ENCODE measurements around the gene PPM1A. TPM values are rescaled to one million over a fixed set of nuclear protein-coding genes. Genes with fewer than 3 reads are reported as not detected.

Gene PPM1A
- total and polyA plus RNA-seq, 9 of the 15 experiments (the other 6 are each of a cell fraction or from before 2014, with no cell fraction given) = 5.5 to 23.9 (median 15.2) TPM

- TF ChIP-seq, protein P1, sequence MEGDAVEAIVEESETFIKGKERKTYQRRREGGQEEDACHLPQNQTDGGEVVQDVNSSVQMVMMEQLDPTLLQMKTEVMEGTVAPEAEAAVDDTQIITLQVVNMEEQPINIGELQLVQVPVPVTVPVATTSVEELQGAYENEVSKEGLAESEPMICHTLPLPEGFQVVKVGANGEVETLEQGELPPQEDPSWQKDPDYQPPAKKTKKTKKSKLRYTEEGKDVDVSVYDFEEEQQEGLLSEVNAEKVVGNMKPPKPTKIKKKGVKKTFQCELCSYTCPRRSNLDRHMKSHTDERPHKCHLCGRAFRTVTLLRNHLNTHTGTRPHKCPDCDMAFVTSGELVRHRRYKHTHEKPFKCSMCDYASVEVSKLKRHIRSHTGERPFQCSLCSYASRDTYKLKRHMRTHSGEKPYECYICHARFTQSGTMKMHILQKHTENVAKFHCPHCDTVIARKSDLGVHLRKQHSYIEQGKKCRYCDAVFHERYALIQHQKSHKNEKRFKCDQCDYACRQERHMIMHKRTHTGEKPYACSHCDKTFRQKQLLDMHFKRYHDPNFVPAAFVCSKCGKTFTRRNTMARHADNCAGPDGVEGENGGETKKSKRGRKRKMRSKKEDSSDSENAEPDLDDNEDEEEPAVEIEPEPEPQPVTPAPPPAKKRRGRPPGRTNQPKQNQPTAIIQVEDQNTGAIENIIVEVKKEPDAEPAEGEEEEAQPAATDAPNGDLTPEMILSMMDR (IDR thresholded peaks at IDR 0.05 in 2 of 3, conservative IDR thresholded peaks at IDR 0.05 in 1 of 3; ENCODE audit: insufficient read depth in 2 of 3, low read depth in 1 of 3, low read length in 3 of 3) = no peak
- no peak for TF ChIP-seq MAFF (IDR thresholded peaks at IDR 0.05; ENCODE audit: low read length)
- TF ChIP-seq POLR2AphosphoS2 (IDR thresholded peaks at IDR 0.05; ENCODE audit: low read length) = no peak
These were observed 1.4 kb downstream of the PPM1A start (continued) for GRCh38 chr14:60250257-60251035.

DNA sequence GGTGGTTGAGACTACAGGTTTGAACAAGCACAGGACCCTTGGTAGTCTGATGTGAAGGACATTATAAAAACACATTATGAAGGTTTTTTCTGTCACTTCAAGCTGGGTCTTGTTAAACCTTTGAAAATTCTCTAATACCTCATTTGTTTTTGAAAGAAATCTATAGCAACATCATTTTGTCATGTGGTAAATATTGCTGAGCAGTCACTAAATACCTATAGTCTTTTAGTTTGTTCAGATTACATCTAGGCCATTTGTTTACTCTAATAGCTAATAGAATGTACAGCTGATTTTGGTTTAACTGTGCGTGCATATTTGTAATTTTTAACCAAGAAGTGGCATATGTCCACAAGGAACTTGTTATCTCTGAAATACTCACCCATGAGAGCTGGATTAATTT, 2.9 kb downstream of the PPM1A start:
- no peaks in the 10 kb centered on the region for H3K27me3 ChIP-seq (ENCODE audit: control insufficient read depth in 2 of 2, insufficient read depth in 2 of 2, low read length in 2 of 2)
- ChIA-PET POLR2A (no interaction called here), CTCF (ENCODE audit: low intra/inter-chr PET ratio) (no interaction called here)
- DNase-seq (ENCODE audit: extremely low read depth in 1 of 4, low spot score in 3 of 4) = no peak
- H2AFZ ChIP-seq (ENCODE audit: low read depth, low read length) = no peak overlapping the region
- WGBS (ENCODE audit: insufficient coverage, low coverage, missing lambda C conversion rate) = 27% methylated on average over 1 of the region's 1 CpG
- H3K9me3 ChIP-seq (replicated peaks; ENCODE audit: control insufficient read depth, insufficient read depth, low read depth, low read length) = no peaks in the 10 kb centered on the region
- ATAC-seq = no peak
- H3K79me2 ChIP-seq (ENCODE audit: control insufficient read depth, insufficient read depth, low read length) = peaks cover 77% of the 10 kb centered on the region
- H3K4me3 ChIP-seq = peak overlapping the region; percentile 66; the same call in 1 of the 2 replicates
- peak overlapping the region in 1 of 2 experiments; percentile 73; a peak in 2 of 4 replicates for H3K9ac ChIP-seq (ENCODE audit: insufficient read depth in 1 of 2, low read depth in 2 of 2, low read length in 2 of 2)
- peak overlapping the region; percentile 72 for H3K4me2 ChIP-seq (ENCODE audit: insufficient read depth, low read length)
- peaks cover 14 to 20% of the 10 kb centered on the region in 2 experiments; a peak in 4 of 5 replicates for H3K4me1 ChIP-seq (replicated peaks in 1 of 2; ENCODE audit: control insufficient read depth in 2 of 2, insufficient read depth in 2 of 2, low read length in 2 of 2)
- intact Hi-C loops (cut with micrococcal nuclease) (loop anchor here (10.0 kb wide), 1 partner anchor 233 kb away; the partner anchor contains the start of gene C14orf39), in situ Hi-C loops (cut with MboI) (no loop called here)
- H4K20me1 ChIP-seq (replicated peaks; ENCODE audit: control insufficient read depth, insufficient read depth, low read length) = no peaks in the 10 kb centered on the region; the same call in 1 of the 2 replicates
- peaks cover 2% of the 10 kb centered on the region for H3K9me1 ChIP-seq (ENCODE audit: control insufficient read depth, insufficient read depth, low read length)
- BruUV-seq (replicated peaks) = no TSS peak
- FAIRE-seq = no peak
- peak overlapping the region; percentile 77; the same call in 2 of the 3 replicates for H3K27ac ChIP-seq (ENCODE audit: extremely low read depth, low read depth, low read length)
- peaks cover 4% of the 10 kb centered on the region; the same call in 1 of the 3 replicates for H3K36me3 ChIP-seq (ENCODE audit: control insufficient read depth, insufficient read depth, low read length)
- peak; percentile 67 for TF ChIP-seq C11orf30 (IDR thresholded peaks at IDR 0.05; ENCODE audit: low read depth)
- no peak for TF ChIP-seq SP2 (IDR thresholded peaks at IDR 0.05; ENCODE audit: extremely low read depth, low read depth, low read length, poor library complexity, severe bottlenecking)
- TF ChIP-seq YBX1 (IDR thresholded peaks at IDR 0.05) = no peak
- TF ChIP-seq ZNF695 (CRISPR knock-in tag; IDR thresholded peaks at IDR 0.05) = no peak
- peak; percentile 27 for TF ChIP-seq DACH1 (IDR thresholded peaks at IDR 0.05; ENCODE audit: partially characterized antibody)
- no peak for TF ChIP-seq FOS (IDR thresholded peaks at IDR 0.05; ENCODE audit: extremely low read depth, insufficient read length)
- no peak for TF ChIP-seq FOXJ2 (tag; IDR thresholded peaks at IDR 0.05)
- TF ChIP-seq PML (IDR thresholded peaks at IDR 0.05; ENCODE audit: low read length) = no peak
- no peak for TF ChIP-seq ZNF146 (CRISPR knock-in tag; IDR thresholded peaks at IDR 0.05; ENCODE audit: unreplicated experiment)
- TF ChIP-seq SIN3B (IDR thresholded peaks at IDR 0.05; ENCODE audit: low read depth) = no peak
- TF ChIP-seq FUS (optimal IDR thresholded peaks at IDR 0.05; ENCODE audit: low read depth, low read length) = no peak
- no peak for TF ChIP-seq ZMIZ1 (IDR thresholded peaks at IDR 0.05; ENCODE audit: low read depth in 2 of 2, low read length in 2 of 2)
- TF ChIP-seq NEUROD1 (IDR thresholded peaks at IDR 0.05; ENCODE audit: borderline replicate concordance, low read depth, low read length, partially characterized antibody) = no peak

Data from K562 (cell line).